AG04449 (cell line): ENCODE measurements around the gene NHERF1.

Source experiments
- CTCF ChIA-PET: fragments of 350-600 bp; formaldehyde crosslinking; extraction: SDS; loops from one replicate; lab custom pipeline; 2021; ENCODE audit warnings: antibody characterized with exemption; lab: Yijun Ruan, JAX
- POLR2A ChIA-PET: fragments of 400-600, 350-600 bp; formaldehyde crosslinking; extraction: SDS; loops from one replicate; lab custom pipeline; 2020; ENCODE audit warnings: antibody characterized with exemption, inconsistent platforms; lab: Yijun Ruan, JAX
- DNase-seq: peaks from one replicate; pipeline ENCODE4 v3.0.0-alpha.2; 2010; ENCODE audit warnings: low read depth, low spot score
- H3K4me3 ChIP-seq: 2 replicates; pipeline ENCODE4 v1.5.1; 2011; ENCODE audit warnings: low read depth, mild to moderate bottlenecking, control low read depth, low read length
- TF ChIP-seq, protein P1 (sequence below): IDR thresholded peaks from one replicate; pipeline ENCODE4 v1.5.1; 2011; ENCODE audit warnings: mild to moderate bottlenecking, moderate library complexity, low read length, control low read depth, inconsistent platforms; ENCODE audit not compliant: insufficient read depth; ENCODE audit errors: missing control alignments

Gene NHERF1

DNA sequence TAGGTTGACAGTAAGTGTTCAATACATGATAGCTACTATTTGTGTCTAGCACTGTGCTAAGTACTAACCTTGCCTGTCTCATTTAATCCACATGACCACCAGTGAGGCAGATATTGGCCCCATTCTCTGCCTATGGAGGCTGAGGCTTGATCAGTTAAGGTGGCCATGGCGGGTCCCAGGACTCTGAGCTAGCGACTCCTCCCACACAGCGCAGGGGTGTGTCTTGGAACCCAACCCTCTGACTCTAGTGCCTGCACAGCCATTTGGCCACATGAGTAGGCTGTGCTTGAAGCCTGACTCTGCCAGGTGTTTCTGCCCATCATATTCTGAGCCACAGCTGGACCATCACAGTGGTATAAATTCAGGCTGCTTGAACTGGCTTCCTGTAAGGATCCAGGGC, 6.4 kb downstream of the NHERF1 start:
- POLR2A ChIA-PET: no interaction called here
- TF ChIP-seq, protein P1, sequence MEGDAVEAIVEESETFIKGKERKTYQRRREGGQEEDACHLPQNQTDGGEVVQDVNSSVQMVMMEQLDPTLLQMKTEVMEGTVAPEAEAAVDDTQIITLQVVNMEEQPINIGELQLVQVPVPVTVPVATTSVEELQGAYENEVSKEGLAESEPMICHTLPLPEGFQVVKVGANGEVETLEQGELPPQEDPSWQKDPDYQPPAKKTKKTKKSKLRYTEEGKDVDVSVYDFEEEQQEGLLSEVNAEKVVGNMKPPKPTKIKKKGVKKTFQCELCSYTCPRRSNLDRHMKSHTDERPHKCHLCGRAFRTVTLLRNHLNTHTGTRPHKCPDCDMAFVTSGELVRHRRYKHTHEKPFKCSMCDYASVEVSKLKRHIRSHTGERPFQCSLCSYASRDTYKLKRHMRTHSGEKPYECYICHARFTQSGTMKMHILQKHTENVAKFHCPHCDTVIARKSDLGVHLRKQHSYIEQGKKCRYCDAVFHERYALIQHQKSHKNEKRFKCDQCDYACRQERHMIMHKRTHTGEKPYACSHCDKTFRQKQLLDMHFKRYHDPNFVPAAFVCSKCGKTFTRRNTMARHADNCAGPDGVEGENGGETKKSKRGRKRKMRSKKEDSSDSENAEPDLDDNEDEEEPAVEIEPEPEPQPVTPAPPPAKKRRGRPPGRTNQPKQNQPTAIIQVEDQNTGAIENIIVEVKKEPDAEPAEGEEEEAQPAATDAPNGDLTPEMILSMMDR: no peak
- DNase-seq: no peak
- H3K4me3 ChIP-seq: no peak overlapping the region
- CTCF ChIA-PET: interaction anchor here (1.1 to 7.9 kb wide), 5 partner anchors 9 to 111 kb away, joined by 3 to 71 read pairs (median 7); no protein-coding TSS in a partner anchor

DNA sequence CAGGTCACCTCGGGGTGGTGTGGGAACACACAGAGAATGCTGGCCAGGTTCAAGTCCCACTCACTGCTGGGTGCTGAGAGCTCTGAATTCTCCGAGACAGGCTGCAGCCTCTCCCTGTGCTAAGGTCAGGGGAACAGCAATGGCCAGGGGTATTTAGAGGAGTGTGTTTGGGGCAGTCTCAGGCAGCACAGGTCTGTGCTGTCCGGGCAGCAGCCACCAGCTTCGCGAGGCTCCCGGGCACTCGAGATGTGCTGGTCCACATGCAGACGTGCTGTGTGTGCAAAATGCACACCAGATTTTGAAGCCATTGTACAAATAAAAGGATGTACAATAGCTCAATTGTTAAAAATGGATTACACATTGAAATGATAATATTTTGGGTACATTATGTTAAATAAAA, 7.1 kb downstream of the NHERF1 start:
- no peak for DNase-seq
- no peak overlapping the region for H3K4me3 ChIP-seq
- TF ChIP-seq, protein P1: no peak
- CTCF ChIA-PET: interaction anchor here (1.3 to 7.9 kb wide), 4 partner anchors 10 to 110 kb away, joined by 3 to 71 read pairs (median 17); no protein-coding TSS in a partner anchor
- POLR2A ChIA-PET: no interaction called here

DNA sequence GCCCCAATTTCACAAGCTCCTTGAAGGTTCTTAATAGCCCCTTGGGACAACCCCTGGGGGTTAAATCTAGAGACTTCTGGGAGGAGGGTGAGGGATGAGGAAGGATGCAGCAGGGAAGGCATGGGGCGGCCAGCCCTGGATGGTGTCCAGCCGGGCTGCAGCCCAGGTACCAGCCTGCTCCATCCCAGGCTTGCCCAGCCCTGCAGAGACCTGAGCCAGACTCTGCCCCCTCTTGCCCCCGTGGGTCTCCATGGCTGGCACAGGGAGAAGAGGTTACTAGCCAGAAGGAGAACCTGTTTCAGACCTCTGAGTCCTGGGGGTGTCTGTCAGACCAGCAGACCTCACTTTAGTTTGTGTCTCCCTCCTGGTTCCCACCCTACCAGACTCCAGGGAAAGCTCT, 8.5 kb downstream of the NHERF1 start:
- ChIA-PET CTCF (interaction anchor here (1.5 to 7.9 kb wide), 3 partner anchors 10 to 13 kb away, joined by 4 to 71 read pairs (median 15); no protein-coding TSS in a partner anchor), POLR2A (no interaction called here)
- TF ChIP-seq, protein P1: no peak
- H3K4me3 ChIP-seq: no peak overlapping the region
- DNase-seq: no peak

GRCh38 chr17:74757502-74757901, 9.1 kb downstream of the NHERF1 start:
- H3K4me3 ChIP-seq: no peak overlapping the region
- DNase-seq: no peak
- CTCF ChIA-PET: interaction anchor here (1.5 to 7.9 kb wide), 3 partner anchors 10 to 13 kb away, joined by 4 to 71 read pairs (median 15); no protein-coding TSS in a partner anchor
- TF ChIP-seq, protein P1: no peak
- POLR2A ChIA-PET: no interaction called here

DNA sequence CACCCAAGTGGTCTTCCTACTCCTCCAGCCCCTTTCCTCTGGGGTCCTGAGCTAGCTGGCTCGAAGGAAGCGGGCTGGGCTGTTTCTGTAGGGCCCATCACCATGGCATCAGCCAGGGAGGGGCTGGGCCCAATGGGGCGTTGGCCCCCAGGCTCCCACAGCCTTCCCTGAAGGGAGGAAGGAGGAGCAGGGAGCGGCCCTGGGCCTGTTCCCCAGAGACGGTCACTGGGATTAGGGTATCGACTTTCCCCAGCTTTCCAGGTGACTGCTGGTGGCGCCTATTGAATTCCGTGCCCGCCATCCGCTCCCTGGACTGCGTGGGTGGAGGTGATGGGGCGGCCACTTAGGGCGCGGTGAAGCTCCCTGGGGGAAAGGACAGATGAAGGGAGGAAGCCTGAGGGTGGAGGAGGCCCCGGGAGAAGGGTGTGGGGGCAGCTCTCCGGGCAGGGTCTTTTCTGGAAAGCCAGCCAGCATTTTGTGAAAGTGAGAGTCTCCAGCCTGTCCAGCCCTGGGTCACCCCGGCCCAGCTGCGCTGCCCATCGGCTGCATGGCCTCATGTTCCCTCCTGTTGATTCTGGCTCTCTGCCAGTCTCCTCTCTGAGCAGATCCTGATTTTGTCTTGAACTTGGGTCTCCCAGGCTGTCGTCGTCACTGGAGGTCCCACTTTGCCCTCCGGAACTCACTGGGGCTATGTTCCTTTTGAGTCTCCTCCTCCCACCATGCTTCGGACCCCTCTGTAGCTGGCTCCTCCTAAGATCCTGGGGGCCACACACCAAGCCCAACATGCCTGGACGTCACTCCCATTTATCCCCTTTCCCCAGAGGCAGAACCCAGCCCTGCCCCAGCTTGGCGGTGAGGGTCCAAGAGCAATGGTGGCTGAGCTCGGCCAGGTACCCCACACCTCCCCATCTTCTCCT, 9.8 kb downstream of the NHERF1 start:
- ChIA-PET CTCF (interaction anchor here (1.0 to 7.9 kb wide), 8 partner anchors 8 to 202 kb away, joined by 3 to 71 read pairs (median 10); no protein-coding TSS in a partner anchor), POLR2A (interaction anchor here (0.8 kb wide), 1 partner anchor 18 kb away, joined by 3 read pairs; the partner anchor contains the start of gene NAT9)
- no peak for DNase-seq
- TF ChIP-seq, protein P1: no peak
- no peak overlapping the region for H3K4me3 ChIP-seq

- ChIA-PET POLR2A (interaction anchor here (0.8 kb wide), 1 partner anchor 18 kb away, joined by 3 read pairs; the partner anchor contains the start of gene NAT9), CTCF (interaction anchor here (1.0 to 7.9 kb wide), 7 partner anchors 9 to 202 kb away, joined by 3 to 71 read pairs (median 15); no protein-coding TSS in a partner anchor)
- TF ChIP-seq, protein P1: no peak
Measured at GRCh38 chr17:74758848-74759168, 10.4 kb downstream of the NHERF1 start.

More at GRCh38 chr17:74758848-74759168, 10.4 kb downstream of the NHERF1 start:
- no peak overlapping the region for H3K4me3 ChIP-seq
- DNase-seq: no peak
